Effector CD4-positive, alpha-beta T cell (primary cell): ENCODE measurements around the gene STAT6.

ENCODE experiments used
- DNase-seq: peaks from one replicate; pipeline ENCODE4 v3.0.0-alpha.2; 2020

The STAT6 gene

GRCh38 chr12:57146092-57146491, 34.9 kb upstream of the STAT6 start:
- no peak for DNase-seq

- DNase-seq: no peak
Measured at GRCh38 chr12:57145460-57146059, 34.4 kb upstream of the STAT6 start.

GRCh38 chr12:57143454-57143853, 32.3 kb upstream of the STAT6 start:
- DNase-seq: no peak

GRCh38 chr12:57142727-57143126, 31.6 kb upstream of the STAT6 start:
- no peak for DNase-seq

- no peak for DNase-seq
Measured at GRCh38 chr12:57142121-57142520, 31.0 kb upstream of the STAT6 start.

- DNase-seq: no peak
Measured at GRCh38 chr12:57141249-57141648, 30.1 kb upstream of the STAT6 start.

- no peak for DNase-seq
Measured at GRCh38 chr12:57139796-57140649, 28.9 kb upstream of the STAT6 start.

- DNase-seq: no peak
Measured at GRCh38 chr12:57138526-57139272, 27.5 kb upstream of the STAT6 start.

- no peak for DNase-seq
Measured at GRCh38 chr12:57135527-57136326, 24.6 kb upstream of the STAT6 start.

- no peak for DNase-seq
Measured at GRCh38 chr12:57134949-57135348, 23.8 kb upstream of the STAT6 start.

GRCh38 chr12:57133916-57134315, 22.8 kb upstream of the STAT6 start:
- DNase-seq: no peak

- DNase-seq: no peak
Measured at GRCh38 chr12:57133013-57133569, 21.9 kb upstream of the STAT6 start.

- DNase-seq: no peak
Measured at GRCh38 chr12:57131896-57132744, 21.0 kb upstream of the STAT6 start.

GRCh38 chr12:57130941-57131340, 19.8 kb upstream of the STAT6 start:
- DNase-seq: no peak

GRCh38 chr12:57129889-57130288, 18.7 kb upstream of the STAT6 start:
- no peak for DNase-seq

- DNase-seq: no peak
Measured at GRCh38 chr12:57129321-57129842, 18.2 kb upstream of the STAT6 start.

GRCh38 chr12:57128519-57129247, 17.5 kb upstream of the STAT6 start:
- no peak for DNase-seq

GRCh38 chr12:57127726-57128518, 16.8 kb upstream of the STAT6 start, which contains the start of gene LRP1:
TSS of gene LRP1 (plus strand) at chr12:57128483. CDS start at chr12:57128965, 482 bp downstream.
- peak; percentile 78 for DNase-seq

- DNase-seq: peak; percentile 23
Measured at GRCh38 chr12:57127101-57127725, 16.1 kb upstream of the STAT6 start.
